ENCODE results near the gene NKAIN2.
"Not testable (repeated sequence)": the region's sequence is repeated elsewhere in the genome, so short reads cannot be mapped to it uniquely, and the experiment has no call there.

The NKAIN2 gene

DNA sequence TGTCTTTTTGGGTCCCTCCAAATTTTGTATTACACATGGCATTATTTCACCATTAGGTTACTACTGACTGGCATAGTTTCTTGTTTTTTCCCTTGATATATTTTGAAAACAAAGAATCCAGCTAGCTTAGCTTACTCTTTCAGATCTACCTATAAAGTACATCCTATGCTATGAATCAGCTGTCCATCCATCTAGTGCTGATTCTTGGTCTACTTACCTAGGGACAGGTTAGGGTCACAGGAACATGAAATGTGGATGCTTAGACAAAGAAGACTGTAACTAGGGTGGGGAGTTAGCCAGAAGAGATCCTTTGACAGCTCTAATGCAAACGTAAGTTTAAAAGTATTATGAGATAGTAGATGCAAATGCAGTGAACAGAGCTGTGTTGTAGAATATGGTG, 91.7 kb downstream of the NKAIN2 start:
- DNase-seq (ENCODE audit: low spot score), result no peak

DNA sequence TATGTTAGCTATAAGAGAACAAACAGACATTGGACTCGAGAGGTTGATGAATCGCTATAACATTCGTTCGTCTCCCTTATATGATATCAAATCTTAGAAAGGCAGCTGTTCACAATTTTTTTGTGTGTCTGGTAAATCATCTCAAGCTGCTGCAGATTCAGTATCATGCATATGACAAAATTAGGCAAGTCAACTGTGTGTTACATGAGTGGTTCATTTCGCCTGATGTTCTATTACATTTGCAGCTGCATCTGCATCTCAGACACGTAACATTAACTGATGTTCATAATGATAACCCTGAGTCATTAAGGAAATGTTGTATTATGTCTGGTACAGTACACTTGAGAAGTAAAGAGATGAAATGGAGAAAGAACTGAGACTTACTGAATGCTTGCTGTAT, 92.1 kb downstream of the NKAIN2 start:
- DNase-seq (ENCODE audit: low spot score), result no peak

DNA sequence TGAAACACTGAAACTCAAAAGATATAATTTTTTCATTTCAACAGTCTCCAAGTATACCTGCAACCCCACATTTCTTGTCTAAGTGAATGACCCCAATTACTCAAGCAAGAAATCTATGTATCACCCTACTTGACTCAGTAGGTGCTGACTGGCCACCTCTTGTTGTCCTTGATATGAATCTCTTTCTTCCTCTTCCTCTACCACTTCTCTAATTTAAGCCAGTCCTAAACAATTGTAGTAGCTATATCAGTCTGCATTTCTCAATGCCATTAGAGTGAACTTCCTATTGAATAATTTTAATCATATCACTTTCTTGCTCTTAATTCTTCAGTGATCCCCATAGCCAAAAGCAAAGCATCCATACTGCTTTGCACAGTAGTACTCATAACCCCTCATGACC, 93.2 kb downstream of the NKAIN2 start:
- no peak for DNase-seq (ENCODE audit: low spot score)

- no peak for DNase-seq (ENCODE audit: low spot score)
These were observed 94.3 kb downstream of the NKAIN2 start for GRCh38 chr6:123897965-123898364.

DNA sequence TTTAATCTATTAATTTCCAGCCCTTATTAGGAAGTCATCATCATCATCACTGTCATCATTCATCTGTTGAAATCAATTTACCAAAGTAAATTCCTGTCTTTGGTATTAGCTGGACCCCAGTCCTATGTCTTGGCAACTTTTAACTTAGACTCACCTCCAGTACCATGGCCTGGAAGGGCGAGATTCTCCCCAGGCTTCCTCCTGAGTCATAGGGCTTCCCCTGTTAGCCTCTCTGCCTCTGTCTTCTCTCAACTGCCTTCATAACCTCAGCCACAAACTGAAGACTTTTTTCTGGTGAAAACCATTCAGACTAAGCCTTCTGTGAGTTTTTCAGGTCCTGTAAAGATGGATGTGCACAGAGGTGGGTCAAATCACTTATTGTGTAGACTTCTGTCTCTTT, 95.0 kb downstream of the NKAIN2 start:
- DNase-seq (ENCODE audit: low spot score), result no peak

GRCh38 chr6:123899745-123900144, 96.1 kb downstream of the NKAIN2 start:
- DNase-seq (ENCODE audit: low spot score), result no peak

- DNase-seq (ENCODE audit: low spot score), result no peak
These were observed 97.8 kb downstream of the NKAIN2 start for GRCh38 chr6:123901436-123901835.

DNA sequence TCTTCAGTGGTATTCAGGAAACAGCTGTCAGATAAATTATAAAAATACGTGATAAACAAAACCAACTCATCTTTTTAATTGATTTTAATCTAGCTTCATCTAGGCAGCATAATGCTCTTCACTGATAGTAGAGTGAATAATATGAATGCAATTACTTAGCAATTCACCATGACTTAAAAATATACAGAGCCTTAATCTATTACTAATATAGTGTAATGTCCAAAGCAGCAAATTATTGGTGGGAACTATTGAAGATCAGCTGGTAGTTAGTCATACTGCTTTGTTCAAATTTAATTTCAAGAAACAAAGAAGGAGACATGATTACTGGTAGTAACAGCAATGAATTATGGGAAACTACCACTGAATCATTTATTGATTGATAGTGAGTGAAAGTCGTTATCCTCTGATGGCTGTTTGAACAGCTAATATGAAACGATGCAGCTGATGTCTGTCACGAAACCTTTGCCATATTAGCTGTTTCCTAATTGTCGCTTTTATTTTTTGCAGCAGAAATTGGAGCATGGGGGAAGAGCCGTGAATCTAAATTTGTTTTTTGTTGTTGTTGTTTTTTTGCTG, 99.2 kb downstream of the NKAIN2 start:
- no peak for DNase-seq (ENCODE audit: low spot score)

DNA sequence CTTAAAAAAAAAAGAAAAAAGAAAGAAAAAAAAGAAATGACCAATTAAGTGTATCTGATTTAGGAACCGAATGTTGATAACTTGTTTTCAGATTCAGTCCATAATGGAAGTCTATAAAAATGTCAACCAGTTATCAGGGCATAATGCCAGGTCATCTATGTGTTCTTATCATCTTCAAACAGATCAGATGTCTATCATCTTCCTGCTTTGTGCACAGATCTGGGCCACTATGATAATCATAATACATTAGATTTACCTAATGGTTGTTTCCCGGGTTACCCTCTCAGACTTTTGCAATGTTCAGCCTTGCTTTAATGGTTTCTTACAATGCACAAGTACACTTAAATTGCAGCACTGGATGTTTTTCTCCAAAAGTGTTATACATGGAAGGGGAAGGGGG, 100.6 kb downstream of the NKAIN2 start:
- DNase-seq (ENCODE audit: low spot score), result no peak

DNA sequence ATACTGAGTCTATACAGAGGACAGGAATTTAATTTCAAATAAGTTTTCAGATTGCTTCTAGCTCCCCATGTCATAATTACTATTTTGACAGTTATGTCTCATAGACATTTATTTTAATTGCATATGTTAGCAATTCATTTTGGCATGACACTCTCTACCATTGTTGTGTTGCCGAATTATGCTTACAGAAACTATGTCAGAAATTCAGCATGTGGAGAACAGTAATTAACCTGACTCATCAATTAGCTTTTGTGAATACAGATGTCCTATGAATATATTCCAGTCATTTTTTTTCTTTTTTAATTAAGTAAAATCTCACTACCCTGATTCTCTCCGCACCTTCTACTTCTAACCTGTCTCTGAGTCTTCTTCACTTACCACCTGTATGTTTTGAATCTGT, 105.1 kb downstream of the NKAIN2 start:
- no peak for DNase-seq (ENCODE audit: low spot score)

DNA sequence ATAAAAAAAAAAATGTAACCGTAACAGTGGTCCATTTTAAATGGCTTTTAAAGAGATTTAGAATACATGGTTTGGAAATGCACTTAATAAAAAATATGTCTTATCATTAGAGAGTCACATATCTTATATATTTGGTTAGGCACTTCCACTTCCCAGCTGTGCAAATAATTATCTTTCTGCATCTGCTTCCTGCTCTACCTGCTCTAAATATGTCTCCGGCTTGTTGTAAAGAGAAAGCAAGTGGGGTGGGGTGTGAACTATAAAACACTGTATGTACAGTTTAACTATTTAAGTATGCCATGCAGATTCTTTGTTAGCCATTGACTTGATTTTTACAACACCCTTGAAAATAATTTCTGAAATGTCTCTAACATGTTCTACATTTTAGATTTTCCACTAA, 106.3 kb downstream of the NKAIN2 start:
- DNase-seq (ENCODE audit: low spot score), result no peak

DNA sequence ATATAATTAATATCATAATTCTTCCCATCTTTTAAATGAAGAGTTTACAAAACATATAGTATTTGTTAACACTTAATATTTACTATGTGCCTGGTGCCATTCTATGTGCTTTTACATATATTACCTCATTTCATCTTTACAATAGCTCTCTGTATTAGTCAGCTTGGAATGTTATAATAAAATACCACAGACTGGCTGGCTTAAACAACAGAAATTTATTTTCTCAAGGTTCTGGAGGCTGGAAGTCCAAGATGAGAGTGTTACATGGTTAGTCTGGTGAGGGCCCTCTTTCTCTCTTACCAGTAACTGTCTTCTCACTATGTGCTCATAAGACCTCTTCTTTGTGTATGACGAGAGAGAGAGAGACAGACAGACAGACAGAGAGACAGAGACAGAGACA, 110.2 kb downstream of the NKAIN2 start:
- DNase-seq (ENCODE audit: low spot score), result no peak

DNA sequence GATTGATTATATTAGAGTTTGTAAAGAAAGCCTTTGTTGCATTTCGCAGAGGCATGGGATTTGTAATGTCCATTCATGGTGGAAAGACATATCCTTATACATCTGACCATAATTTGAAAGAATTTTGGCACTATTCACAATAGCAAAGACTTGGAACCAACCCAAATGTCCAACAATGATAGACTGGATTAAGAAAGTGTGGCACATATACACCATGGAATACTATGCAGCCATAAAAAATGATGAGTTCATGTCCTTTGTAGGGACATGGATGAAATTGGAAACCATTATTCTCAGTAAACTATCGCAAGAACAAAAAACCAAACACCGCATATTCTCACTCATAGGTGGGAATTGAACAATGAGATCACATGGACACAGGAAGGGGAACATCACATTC, 119.7 kb downstream of the NKAIN2 start:
- not testable (repeated sequence) for DNase-seq (ENCODE audit: low spot score)

GRCh38 chr6:123925350-123925749, 121.7 kb downstream of the NKAIN2 start:
- DNase-seq (ENCODE audit: low spot score), result no peak

- no peak for DNase-seq (ENCODE audit: low spot score)
These were observed 122.3 kb downstream of the NKAIN2 start for GRCh38 chr6:123925842-123926399.

DNA sequence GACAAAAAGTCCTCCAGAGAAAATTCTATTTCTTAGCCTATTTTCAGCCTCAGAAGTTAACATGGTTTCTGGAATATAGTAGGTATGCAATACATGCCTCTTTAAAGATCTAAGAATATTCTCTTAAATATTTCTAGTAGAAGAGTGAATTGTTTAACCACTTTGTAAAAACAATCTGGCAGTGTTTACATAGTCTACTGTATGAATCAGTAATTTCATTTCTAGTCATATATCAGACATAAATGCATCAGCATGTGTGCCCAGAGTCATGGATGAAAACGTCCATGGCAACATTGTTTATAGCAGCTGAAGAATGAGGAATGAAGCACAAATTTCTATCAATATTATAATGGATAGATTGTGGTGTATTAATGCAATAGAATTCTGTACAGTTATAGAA, 124.9 kb downstream of the NKAIN2 start:
- no peak for DNase-seq (ENCODE audit: low spot score)

DNA sequence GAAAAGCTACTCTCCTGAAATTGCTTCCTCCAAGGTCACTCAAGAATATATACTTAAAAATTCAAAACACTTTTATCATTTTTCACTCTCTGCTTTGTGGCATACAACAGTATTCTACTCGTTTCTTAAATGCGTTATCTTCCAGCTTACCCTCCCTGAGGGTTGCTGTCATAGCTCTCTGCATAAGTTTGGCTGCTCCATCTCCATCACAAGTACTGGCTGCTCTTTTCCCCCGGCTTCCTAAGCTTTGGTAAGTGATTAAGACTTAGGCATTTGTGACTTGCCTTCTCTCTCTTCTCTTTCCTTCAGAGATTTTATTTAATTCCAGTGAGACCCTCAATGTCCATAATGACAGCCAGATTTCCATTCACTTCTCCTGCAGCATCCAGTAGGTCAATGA, 128.3 kb downstream of the NKAIN2 start:
- DNase-seq (ENCODE audit: low spot score), result no peak

DNA sequence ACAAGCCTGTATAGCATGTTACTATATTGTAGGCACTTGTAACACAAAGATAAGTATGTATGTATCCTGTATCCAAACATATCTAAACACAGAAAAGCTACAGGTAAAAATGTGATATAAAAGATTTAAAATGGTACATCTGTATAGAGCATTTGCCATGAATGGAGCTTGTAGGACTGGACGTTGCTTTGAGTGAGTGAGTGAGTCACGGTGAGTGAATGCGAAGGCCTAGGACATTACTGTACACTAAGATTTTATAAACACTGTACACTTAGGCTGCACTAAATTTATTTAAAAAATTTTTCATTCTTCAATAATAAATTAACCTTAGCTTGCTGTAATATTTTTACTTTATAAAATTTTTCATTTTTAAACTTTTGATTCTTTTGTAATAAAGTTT, 136.9 kb downstream of the NKAIN2 start:
- DNase-seq (ENCODE audit: low spot score), result no peak

- DNase-seq (ENCODE audit: low spot score), result no peak
These were observed 138.2 kb downstream of the NKAIN2 start for GRCh38 chr6:123941855-123942254.

DNA sequence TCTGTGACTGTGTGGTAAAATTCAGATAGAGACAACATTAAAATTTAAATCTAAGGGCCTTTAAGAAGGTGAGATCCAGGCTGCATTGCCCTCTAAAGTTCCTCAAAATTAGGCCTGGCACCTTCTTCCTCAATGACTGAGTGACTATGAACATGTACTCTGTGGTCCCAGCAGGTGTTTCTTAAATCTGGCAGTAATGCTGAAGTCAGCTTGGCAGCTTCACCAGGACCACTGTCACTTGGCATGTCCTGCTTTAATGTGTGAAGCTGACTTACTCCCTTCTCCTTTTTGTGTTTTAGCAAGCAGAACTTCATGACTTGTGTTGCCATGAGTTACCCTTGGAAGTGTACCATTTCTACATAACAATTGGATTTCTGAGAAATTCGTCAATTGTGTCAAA, 141.7 kb downstream of the NKAIN2 start:
- DNase-seq (ENCODE audit: low spot score), result no peak

- no peak for DNase-seq (ENCODE audit: low spot score)
These were observed 150.3 kb downstream of the NKAIN2 start for GRCh38 chr6:123953920-123954319.

DNA sequence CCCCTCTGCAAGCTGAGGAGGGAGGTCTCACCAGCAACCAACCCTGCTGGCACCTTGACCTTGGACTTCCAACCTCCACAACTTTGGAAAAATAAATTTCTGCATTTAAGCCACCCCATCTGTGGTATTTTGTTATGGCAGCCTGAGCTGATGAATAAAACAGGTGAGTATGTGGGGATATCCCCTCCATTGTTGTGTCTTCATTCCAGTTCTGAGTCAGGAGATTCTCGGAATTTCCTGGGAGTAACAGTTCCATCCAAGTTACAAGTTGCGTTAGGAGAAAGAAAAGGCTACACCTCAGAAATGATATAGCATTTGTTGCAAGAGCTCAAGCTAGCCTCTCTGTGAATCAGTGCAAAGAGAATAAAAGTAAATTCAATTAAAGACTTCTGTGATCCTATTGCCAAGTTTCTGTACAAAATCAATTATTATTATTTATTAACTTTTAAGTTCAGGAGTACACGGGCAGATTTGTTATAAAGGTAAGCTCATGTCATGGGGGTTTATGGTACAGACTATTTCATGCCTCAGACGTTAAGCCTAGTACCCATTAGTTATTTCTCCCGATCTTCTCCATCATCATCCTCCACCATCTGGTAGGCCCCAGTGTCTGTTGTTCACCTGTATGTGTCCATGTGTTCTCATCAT, 153.0 kb downstream of the NKAIN2 start:
- no peak for DNase-seq (ENCODE audit: low spot score)

- no peak for DNase-seq (ENCODE audit: low spot score)
These were observed 158.8 kb downstream of the NKAIN2 start for GRCh38 chr6:123962508-123962907.

DNA sequence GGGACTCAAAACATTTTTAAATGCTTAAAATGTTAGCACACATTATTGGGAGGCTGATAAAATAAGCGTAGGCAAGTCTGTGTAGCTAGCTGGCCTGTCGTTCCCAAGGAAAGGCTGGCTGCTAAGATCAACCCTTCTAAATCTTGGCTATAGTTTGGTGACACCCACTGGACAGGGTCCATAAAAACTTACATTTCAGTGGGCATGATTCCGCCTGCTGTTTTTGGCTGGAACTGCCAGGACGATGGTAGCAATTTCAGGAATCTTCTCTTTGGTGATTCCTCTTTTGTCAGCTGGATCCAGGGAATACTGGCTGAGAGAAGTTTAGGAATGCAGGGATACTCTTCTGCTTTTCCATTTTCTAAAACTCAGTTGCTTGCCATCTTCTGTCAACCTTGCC, 162.2 kb downstream of the NKAIN2 start:
- DNase-seq (ENCODE audit: low spot score), result no peak
